GM12872 (cell line): Measurements from ENCODE around the gene DAGLA.

Experiments
- TF ChIP-seq, protein P1 (sequence below): IDR thresholded peaks from 3 replicates; pipeline ENCODE4 v1.5.1; 2011; ENCODE audit warnings: low read depth, mild to moderate bottlenecking, low read length, moderate library complexity; ENCODE audit not compliant: insufficient read depth

The DAGLA gene

DNA sequence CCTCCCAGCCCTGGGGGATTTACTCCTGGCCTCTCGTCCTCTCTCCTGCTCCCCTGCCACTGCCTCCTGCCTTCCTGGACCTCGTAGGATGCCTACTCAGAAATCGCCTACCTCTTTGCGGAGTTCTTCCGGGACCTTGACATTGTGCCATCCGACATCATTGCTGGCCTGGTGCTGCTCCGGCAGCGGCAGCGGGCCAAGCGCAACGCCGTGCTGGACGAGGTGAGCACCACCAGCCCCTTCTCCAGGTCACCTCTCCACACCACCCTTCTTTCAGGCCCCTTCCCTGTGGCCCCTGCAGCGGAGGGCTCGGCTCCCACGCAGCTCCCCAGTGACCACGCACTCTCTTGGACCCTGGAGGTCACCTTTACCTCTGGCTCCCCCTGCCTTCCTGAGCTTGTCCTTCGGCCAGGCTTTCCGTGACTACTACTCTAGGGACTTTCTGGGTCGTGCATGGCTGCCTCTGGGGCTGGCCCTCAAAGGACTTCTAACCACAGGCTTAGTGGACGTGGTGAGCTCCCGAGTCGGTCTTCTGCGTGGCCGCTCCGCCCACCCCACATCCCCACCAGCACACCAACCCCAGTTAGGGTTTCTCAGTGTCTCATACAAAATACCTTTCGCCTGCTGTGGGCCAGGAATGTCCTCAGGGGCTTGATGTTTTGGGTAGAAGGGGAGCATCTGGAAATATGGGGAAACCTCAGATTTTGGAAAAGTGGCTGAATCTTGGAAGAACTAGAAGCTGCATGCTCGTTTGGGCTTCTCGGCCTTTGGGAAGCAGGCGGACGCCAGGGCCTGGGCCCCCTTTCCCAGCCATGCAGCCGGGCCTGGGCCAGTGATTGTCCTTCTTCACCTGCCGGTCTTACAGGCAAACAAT, 48.1 kb downstream of the DAGLA start:
- TF ChIP-seq, protein P1, sequence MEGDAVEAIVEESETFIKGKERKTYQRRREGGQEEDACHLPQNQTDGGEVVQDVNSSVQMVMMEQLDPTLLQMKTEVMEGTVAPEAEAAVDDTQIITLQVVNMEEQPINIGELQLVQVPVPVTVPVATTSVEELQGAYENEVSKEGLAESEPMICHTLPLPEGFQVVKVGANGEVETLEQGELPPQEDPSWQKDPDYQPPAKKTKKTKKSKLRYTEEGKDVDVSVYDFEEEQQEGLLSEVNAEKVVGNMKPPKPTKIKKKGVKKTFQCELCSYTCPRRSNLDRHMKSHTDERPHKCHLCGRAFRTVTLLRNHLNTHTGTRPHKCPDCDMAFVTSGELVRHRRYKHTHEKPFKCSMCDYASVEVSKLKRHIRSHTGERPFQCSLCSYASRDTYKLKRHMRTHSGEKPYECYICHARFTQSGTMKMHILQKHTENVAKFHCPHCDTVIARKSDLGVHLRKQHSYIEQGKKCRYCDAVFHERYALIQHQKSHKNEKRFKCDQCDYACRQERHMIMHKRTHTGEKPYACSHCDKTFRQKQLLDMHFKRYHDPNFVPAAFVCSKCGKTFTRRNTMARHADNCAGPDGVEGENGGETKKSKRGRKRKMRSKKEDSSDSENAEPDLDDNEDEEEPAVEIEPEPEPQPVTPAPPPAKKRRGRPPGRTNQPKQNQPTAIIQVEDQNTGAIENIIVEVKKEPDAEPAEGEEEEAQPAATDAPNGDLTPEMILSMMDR, result no peak

DNA sequence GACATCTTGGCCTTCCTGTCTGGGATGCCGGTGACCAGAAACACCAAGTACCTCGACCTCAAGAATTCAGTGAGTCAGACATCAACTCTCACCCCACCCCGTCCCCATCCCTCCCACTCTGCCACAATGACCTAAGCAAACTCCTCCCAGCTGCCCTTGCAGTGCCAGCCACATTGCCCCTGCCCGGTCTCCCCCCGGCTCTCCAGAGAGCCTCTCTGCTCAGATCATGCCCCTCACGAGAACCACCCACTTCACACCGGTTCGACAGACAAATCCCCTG, 48.7 kb downstream of the DAGLA start:
- TF ChIP-seq, protein P1, result no peak

DNA sequence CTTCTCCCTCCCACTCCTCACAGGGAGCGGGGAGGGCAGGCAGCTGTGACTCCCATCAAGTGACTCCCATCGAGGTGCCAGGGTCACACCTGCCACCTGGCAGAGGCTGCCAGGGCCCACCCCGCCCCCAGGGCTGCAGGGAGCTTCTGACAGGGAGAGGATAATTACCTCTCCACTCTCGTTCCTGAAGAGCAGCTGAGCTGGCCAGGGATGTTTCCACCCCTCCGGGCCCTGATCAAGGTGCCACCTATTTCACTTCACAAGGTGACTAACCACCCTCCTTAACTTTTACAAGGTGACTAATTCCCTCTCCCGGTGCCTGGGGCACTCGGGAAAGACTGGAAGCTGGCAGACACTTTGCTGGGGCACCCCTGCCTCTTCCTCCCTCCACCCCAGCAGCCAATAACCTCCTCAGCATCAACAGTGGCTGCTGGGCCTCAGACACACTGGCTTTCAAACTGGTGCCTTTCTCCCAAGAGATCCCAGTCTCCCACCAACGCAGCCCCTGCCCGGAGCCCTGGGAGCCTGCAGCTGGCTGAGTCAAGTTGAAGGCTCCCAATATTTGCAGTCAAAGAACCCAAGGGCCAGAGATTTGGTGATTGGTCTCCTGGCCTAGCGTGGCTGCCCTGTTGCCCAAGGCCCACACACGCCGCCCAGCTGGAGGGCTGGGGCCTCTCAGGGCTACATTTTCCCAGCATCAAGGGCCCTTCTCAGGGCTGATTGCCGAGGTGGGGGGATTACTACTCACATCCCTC, 50.2 kb downstream of the DAGLA start:
- TF ChIP-seq, protein P1, result no peak

DNA sequence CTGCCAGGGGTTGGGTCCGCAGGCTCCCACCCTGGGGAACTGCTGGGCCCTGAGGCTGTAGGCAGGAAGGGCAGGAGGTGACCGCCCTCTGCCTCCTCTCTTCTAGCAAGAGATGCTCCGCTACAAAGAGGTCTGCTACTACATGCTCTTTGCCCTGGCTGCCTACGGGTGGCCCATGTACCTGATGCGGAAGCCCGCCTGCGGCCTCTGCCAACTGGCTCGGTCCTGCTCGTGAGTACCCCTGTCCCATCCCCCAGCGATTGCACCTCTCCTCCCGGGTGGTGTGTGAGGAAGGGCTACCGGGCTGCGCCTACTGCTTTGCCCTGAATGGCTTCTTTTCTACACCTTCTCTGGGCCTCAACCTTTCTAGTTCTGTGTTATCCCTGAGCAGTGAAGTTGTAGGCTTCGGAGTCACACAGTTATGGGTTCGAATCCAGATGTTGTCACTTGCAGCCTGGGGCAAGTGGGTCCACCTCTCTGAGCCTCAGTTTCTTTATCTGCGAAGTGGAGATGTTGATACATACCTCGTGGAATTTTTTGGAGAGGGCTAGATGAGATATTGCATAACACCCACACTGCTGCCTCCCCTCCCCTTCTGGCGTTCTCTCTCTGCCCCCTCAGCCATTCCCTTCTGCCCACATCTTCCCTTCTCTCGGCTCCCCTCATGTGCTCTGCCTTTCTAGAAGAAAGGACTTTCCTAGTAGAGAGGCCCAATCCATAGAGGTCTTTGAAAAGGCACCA, 51.2 kb downstream of the DAGLA start:
- TF ChIP-seq, protein P1, result no peak

DNA sequence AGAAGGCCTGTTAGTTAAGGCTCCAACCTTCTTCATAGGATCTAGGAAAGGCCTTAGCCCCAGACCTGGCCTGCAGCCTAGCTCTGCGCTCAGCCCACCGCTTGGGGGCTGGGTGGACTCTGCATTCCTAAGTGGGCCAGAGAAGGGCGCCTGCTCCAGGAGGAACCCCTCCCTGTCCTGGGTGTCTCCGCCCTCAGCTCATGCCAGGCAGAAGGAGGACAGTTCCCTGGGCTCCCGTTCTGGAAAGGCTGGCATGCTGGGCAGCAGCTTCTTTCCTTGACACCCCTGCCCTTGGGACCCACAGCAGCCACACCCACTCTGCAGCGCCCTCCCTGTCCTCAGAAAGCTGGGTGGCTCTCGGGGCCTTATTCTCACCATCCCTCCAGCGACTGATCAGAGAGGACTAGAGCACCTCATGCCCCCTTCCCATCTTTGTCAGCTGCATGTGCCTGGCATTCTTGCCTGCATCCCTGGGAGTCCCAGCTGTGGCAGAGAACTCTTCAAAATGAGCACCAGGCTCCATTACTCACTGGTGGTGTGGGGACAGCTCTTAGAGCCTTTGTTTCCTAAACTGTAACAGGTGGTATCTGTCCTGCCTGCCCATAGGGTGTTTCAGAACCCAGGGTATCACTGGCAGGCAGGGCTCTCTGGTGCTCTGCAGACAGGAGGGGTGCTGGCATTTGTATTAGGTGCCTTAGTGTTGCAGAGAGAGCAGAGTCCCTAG, 51.9 kb downstream of the DAGLA start:
- TF ChIP-seq, protein P1, result no peak

DNA sequence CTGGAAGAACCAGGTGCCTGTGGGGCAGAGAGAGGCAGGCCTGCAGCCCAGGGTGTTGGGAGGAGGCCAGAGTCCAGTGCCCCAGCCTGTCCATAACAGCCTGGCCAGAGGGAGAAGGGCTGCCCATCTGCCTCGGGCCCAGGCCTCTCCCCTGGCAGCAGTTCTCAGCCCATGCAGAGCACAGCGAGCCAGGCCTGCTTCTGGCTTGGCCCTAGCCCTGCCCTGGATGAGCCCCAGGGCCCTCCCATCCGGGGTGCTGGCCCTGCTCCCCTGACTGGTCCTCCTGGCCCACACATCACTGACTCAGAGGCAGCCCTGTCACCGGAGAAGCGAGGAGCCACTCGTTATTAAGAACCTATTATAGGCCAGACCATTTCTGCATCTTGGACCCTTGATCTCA, 52.5 kb downstream of the DAGLA start:
- TF ChIP-seq, protein P1, result no peak
